ENCODE measurements around the gene OSBPL6.

OSBPL6 gene

DNA sequence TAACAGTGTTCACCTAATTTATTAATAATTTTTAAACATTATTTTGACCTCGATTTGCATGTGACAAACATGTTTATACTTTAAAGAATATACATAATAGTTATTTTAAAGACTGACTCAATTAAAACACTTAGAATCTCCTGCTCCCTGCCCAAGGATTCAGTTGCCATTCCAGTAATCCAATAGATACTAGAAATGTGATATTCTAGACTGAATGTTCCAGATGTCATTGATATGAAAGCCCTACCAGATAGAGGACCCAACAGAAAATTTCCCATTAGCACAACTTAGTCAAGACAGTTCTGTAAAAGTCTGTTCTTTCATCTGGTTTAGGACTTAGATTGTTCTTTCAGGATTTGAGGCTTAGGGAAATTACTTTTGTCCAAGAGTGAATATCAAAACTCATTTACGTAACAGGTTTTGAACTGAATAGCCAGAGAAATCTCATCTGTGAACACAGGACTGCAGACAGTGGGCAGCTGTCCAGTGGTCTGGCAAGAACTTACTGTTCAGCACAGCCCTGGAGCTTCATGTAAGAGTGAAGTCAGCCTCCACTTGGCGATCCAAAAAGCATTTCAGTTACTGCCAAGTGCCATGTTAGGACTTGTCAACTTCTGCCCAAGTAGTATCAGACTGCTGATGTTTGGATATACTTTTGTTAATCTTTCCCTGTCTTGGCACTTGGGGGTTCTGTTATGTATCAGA, 77.5 kb downstream of the OSBPL6 start:
- peak; percentile 76 for DNase-seq (ENCODE audit: low read depth)

DNA sequence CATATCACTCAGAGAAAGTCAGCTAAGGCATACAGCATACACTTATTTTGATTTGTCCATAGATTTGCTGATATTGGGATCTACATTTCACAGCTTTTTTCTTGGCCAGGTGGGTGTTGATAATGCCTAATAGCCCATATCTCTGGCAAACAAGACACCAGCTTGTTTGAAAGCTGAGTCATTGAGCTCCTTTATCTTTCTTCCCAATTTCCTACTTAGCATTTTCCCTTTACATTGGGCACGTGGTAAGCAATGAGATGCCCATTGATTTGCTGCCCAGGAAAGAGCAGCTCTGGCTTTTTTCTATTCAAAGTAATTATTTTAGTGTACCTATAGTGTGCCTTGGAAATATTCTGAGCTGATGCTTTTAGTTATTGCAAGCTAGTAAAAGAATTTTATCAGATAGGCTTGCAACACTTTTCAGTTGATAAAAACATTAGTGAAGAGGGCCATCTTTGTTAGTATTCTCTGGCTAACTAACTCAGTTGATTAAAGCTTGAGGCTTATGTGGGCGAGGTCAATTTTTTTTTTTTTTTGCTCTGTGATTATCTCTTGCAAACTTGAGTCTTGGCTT, 79.6 kb downstream of the OSBPL6 start:
- no peak for DNase-seq (ENCODE audit: low read depth)

GRCh38 chr2:178275600-178275999, 81.3 kb downstream of the OSBPL6 start:
- no peak for DNase-seq (ENCODE audit: low read depth)

- no peak for DNase-seq (ENCODE audit: low read depth)
These were observed 83.5 kb downstream of the OSBPL6 start for GRCh38 chr2:178277741-178278197.

GRCh38 chr2:178279142-178279541, 84.8 kb downstream of the OSBPL6 start:
- DNase-seq (ENCODE audit: low read depth) = peak; percentile 89

DNA sequence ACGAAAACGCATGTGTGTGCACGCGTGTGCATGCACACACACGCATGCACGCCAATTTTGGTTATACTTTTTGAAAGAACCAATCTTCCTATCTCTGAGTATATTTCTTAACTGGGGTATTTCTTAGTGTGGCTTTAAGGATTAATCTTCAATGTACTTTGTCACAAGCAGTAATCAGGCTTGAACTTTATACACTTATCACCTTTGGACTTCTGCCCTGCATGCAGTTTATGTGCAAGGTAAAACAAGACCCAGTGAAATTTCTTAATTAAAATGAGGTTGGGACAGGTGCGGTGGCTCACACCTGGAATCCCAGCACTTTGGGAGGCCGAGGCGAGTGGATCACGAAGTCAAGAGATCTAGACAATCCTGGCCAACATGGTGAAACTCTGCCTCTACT, 85.3 kb downstream of the OSBPL6 start:
- no peak for DNase-seq (ENCODE audit: low read depth)

DNA sequence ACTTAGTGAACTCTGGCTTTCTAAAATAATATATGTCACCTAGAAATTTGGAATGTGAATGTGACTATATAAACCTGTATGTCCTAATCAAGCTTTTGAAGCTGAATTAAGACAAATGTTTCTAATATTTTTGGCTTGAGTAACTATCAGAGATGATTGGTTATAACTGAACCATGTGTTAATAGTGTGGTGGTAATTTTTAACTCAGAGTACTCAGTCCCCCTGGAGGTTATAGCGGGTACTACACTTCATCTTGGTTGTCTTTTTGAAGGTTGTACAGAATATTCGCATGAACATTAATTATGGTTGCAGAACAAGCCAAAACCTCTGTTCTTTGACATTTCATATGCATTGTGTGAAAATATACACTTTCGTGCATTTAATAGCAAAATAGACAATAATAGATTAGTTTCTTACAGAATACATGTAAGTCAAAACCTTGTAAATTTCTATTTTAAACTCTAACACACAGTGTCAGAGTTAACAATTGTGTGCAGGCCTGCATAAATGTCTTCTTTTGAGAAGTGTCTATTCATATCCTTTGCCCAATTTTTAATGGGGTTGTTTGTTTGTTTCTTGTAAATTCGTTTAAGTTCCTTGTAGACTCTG, 86.0 kb downstream of the OSBPL6 start:
- DNase-seq (ENCODE audit: low read depth) = peak; percentile 38

DNA sequence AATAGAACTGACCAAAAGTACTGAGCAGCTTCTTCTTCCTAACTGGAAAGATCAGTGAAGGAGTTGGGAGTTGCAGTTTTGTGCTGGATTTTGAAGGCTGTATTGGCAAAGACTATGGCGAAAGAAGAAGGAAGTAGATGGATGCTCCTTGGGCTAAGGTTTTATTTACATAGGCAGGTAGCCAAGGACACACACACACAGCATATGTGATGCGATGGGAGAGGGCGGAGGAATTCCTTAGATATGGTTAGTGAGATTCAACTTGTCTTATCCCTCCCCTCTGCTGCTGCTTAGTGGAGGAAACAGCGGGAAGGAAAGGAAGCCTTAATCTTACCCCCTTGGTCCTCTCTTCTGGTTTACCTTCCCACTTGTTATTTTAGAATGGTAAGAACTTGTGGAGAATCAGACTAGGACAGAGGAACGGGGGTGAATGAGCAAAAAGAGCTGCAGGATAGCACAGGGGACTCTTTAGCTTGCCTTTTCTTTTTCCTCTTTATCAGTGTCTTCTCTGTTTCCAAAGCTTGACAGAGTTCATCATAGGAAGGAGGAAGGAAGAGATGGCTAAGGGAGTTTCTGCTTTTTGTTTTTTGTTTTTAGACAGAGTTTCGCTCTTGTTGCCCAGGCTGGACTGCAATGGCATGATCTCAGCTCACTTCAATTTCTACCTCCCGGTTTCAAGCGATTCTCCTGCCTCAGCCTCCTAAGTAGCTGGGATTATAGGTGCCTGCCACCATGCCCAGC, 87.9 kb downstream of the OSBPL6 start:
- DNase-seq (ENCODE audit: low read depth) = no peak

GRCh38 chr2:178283341-178283918, 89.1 kb downstream of the OSBPL6 start:
- DNase-seq (ENCODE audit: low read depth) = no peak

DNA sequence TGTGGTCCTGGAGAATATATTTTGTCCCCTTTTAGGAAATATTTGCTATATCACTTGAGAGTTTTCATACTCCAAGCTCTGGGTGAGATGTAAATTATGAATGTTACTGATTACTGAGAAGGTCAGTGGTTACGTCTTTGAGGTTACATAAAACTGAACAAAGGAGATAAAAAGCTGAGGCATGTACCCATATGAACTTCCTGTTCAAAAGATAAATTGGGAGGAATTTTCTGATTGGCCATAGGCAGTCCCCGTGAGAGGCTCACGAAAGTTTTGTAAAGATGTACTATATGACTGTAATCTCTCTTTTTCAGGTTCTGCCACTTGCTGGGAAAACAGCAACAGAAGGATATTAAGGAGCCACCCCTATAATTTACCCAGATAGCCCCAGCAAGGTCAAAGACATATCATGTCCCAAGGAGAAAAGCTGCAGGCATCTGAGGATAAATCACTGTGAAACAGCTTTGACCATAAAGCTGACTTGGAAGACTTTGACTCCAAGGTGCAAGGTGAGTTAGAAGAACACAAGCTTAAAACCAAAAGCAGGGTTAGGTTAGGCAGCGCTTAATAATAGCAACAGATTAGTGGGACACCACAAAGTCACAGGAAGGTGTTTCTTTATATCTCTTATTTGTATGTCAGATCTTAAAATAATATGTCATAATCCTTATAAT, 90.4 kb downstream of the OSBPL6 start:
- no peak for DNase-seq (ENCODE audit: low read depth)

- no peak for DNase-seq (ENCODE audit: low read depth)
These were observed 90.9 kb downstream of the OSBPL6 start for GRCh38 chr2:178285287-178285615.

DNA sequence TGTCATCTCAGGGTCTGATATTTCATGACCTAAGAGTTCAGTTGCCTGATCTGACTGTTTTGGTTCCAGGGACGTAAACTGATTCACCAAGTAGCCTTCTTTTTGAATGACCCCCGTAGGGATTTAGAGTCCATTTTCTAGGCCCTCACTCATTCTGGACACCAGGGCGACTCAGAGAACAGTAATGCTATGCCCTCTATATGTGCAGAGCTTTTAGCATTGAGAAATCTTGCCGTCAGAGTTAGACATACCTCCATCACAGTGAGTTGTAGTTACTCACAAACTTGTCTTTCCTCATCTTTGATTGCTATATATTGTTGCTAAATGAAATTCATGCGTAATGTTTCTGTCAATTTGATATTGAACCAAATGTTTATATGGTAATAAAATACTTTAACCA, 92.3 kb downstream of the OSBPL6 start:
- DNase-seq (ENCODE audit: low read depth) = no peak

GRCh38 chr2:178287652-178288344, 93.5 kb downstream of the OSBPL6 start:
- no peak for DNase-seq (ENCODE audit: low read depth)

GRCh38 chr2:178291703-178292102, 97.4 kb downstream of the OSBPL6 start:
- no peak for DNase-seq (ENCODE audit: low read depth)

DNA sequence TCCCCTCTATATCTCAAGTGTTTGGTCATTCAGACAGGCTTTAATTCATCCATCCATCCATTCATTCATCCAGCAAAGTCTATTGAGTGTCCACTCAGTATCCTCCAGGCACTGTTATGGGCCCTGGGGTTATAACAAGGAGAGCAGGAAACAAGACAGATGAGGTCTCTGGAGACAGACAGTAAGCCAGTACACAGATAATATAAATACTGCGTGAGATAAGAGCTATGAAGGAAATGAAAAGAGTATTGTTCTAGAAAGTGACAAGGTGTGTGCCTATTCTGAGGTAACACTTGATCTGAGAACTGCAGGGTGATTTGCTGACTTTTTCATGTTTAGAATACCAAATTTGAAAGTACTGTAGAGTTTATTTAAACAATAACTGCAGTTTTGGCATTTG, 98.3 kb downstream of the OSBPL6 start:
- DNase-seq (ENCODE audit: low read depth) = no peak

GRCh38 chr2:178295115-178295514, 100.8 kb downstream of the OSBPL6 start:
- no peak for DNase-seq (ENCODE audit: low read depth)

GRCh38 chr2:178295906-178296305, 101.6 kb downstream of the OSBPL6 start:
- no peak for DNase-seq (ENCODE audit: low read depth)

- DNase-seq (ENCODE audit: low read depth) = no peak
These were observed 102.2 kb downstream of the OSBPL6 start for GRCh38 chr2:178296394-178297090.

DNA sequence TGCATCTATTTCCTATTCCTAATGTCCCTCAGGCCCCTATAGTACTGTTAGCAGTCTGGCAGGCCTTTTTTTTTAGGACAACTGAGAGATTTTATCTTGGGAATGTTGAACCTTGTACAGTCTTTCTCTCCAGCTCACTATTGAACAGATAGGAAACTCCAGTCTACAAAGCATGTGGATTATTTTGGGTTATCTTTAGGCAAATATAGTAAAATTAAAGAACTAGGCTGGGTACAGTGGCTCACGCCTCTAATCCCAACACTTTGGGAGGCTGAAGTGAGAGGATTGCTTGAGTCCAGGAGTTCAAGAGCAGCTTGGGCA, 102.7 kb downstream of the OSBPL6 start:
- DNase-seq (ENCODE audit: low read depth) = no peak

- DNase-seq (ENCODE audit: low read depth) = peak; percentile 60
These were observed 104.5 kb downstream of the OSBPL6 start for GRCh38 chr2:178298785-178299212.
